Mucosa of gallbladder (tissue), 1 donor: ENCODE results near the gene PTPRS. TPM values are rescaled to one million over a fixed set of nuclear protein-coding genes. Genes with fewer than 3 reads are reported as not detected.
"Not testable (repeated sequence)": the region's sequence is repeated elsewhere in the genome, so short reads cannot be mapped to it uniquely, and the experiment has no call there.

Experiments used
- DNase-seq: peaks from one replicate; pipeline ENCODE4 v3.0.0-alpha.2; 2020; ENCODE audit warnings: low spot score
- total RNA-seq: library from RNA; stranded (reverse); gene quantifications from one replicate; pipeline ENCODE4 v1.2.1, GENCODE V29; 2021
- donor health status: DM: no; HTN: no; CAD: no.

PTPRS gene
- total RNA-seq, 1 donor from 2014 or later = 184 TPM

DNA sequence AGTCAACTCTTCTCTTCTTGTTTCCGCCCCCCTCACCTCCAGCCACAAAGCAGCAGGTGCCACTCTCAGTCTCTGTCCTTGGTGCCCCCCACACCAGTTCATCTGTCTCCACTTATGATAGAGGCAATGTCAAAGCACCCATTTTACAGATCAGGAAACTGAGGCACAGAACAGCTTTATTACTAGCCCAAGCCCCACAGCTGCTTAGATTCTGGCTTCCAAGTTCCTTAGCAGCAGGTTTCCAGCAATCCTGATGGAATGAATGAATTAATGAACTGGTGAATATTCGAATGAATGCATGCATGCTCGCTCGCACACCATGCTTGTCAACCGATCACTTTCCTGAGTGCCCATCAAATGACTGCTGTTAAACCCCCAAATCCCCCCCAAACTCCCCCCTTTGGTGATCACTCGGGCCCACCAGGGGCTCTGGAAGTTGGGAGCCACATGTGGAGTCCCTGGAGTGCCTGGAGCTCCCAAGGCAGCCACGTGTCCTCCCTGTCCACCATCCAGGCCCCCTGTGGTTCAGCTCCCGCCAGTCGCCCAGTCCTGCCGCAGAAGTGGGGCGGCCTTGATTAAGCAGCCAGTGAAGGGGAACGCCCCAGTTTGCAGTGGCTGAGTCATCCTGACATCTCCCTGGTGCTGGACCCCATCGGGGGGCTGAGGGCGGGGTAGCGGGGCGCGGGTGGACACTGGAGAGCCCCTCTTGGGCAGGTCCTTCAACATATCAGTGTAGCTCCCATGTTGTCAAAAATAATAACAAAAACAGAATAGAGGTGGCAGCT lies 6.8 kb downstream of the PTPRS start:
- DNase-seq = no peak

DNA sequence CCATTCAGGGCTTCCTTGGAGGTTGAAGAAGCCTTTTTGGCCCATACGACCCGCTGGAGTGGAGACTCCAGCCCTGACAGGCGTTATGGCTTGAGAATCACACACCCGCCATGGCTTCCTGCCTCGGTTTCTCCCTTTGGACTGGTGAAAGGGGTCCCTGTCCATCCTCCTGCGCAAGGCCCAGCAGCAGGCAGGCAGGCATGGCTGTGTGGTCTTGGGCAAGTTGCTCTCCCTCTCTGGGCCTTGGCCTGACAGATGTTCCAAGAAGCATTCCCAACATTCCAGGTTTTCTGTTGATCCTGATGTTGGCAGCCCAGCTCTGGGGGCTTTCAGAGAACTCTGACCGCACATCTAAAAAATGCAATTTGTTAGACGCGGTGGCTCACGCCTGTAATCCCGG lies 8.1 kb downstream of the PTPRS start:
- no peak for DNase-seq

DNA sequence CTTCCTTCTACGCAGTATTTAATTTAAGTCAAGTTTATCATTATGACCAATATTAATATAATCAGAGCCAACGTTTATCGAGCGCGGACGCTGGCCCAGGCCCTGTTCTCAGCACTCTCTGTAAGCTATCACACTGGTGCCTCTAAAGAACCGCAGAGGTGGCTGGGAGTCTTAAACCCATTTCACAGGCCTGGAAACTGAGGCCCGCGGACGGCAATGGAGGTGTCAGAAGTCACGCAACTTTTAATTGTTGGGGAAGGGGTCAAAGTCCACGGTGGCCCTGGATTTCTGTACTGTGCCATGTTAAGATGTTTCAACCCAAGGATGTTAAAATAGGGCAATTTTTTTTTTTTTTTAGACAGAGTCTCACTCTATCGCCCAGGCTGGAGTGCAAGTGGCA lies 8.8 kb downstream of the PTPRS start:
- no peak for DNase-seq

DNA sequence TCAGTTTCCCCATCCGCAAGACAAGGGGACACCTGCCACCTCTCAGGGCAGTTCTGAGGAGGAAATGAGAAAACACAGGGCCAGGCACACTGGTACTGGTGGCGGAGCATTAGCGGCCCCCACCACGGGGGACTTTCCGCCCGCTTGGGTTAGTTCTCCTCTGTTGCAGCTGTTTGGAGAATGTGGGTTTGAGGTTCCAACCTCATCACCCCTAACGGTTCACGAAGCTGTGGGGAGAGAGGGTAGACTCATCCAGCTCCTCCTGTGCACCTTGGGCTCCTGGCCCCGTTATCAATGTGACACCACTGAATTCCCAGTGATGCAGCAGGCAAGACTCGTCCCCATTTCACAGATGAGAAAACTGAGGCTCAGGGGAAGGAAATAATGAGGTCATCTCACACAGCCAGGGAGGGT lies 10.3 kb downstream of the PTPRS start:
- DNase-seq = no peak

DNA sequence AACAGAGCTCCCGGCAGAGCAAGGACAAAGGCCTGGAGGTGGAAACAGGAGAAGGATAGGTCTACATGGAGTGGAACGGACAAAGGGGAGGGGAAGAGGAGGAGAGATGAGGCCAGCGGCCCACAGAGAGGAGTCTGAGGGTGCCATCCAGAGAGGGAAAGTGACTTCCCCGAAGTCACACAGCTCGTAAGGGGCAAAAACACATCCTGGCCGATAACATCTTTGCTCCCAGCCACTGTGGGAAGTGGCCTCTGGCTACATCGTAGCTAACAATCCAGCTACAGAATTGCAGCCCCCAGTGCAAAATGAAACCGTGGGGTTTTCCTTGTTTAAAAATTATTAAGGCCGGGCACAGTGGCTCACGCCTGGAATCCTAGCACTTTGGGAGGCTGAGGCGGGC lies 11.5 kb downstream of the PTPRS start:
- no peak for DNase-seq

DNA sequence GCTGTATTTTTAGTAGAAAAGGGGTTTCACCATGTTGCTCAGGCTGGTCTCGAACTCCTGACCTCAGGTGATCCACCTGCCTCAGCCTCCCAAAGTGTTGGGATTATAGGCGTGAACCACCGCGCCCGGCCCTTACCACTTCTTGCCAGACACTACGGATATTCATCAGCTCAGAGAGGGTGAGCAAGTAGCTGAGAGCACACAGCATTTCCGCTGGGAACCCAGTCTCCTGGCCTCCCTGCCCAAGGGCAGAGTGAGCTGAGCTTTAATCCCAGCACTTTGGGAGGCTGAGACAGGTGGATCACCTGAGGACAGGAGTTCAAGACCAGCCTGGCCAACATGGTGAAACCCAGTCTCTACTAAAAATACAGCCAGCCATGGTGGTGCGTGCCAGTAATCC lies 12.2 kb downstream of the PTPRS start:
- DNase-seq = not testable (repeated sequence)

DNA sequence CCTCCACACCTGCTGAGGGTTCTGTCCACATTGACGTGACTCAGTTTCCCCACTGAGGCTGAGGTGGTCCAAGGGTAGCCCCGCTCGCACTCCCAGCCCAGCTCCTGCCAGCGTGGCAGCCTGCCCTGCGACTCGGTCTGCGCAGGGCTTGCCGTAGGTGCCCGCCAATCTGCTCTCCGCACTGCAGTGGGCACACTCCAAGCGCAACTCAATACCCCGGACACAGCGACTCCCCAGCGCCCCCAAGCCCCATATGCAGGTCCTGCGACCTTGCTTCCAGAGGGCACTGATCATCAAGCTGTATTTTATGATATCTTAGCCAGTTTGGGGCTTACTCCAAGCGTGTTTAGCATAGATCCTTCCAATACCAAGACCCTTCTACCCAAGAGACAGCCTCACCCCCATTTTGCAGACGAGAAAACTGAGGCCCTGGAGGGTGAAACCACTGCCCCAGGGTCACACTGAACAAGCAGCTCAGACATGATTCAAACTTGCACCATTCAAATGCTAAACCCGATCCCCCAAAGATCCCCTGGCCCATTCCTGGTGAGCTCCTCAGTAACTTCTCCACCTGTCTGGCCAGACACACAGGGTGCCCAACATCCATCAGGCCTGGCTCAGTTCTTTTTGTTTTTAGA lies 13.5 kb downstream of the PTPRS start:
- DNase-seq = no peak

DNA sequence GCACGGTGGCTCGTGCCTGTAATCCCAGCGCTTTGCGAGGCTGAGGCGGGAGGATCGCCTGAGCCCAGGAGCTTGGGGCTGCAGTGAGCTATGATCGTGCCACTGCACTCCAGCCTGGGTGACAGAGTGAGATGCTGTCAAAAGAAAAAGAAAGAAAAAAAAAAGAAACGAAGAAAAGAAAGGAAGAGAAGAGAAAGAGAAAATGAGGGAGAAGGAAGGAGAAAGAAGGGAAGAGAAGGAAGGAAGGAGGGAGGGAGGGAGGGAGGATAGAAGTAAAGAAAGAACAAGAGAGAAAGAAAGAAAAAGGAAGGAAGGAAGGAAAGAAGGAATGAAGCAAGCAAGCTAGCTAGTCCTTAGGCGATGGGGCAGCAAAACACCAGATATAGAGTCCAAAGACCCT lies 14.1 kb downstream of the PTPRS start:
- DNase-seq = no peak

DNA sequence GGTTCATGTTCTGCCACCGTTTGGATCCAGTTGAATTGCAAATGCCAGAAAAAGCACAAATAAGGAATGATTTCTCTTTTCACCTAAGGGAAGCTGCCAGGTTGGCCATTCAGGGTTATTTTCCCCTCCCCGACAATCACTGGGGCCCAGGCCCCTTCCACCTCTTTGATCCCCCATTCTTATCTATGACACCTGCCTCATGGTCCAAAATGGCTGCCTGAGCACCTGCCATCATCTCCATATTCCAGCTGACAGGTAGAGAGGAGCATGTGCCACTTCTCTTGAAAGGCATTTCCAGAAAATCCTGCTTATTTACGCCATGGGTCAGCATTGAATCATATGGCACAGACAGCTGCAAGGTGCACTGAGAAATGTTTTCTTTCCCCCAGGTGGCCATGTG lies 15.7 kb downstream of the PTPRS start:
- DNase-seq = no peak

DNA sequence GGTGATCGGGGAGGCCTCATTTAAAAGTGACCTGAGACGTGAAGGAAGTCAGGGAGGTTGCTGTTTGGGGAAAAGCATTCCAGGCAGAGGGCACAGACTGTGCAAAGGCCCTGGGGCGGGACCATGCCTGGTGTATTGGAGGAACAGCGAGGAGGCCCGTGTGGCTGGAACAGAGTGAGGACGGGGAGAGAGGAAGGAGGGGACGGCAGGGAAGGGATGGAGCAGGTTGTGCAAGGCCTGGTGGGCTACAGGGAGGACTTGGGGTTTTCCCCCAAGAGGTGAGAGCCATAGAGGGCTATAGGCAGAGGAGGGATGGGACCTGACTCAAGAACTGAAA lies 17.2 kb downstream of the PTPRS start:
- DNase-seq = no peak

DNA sequence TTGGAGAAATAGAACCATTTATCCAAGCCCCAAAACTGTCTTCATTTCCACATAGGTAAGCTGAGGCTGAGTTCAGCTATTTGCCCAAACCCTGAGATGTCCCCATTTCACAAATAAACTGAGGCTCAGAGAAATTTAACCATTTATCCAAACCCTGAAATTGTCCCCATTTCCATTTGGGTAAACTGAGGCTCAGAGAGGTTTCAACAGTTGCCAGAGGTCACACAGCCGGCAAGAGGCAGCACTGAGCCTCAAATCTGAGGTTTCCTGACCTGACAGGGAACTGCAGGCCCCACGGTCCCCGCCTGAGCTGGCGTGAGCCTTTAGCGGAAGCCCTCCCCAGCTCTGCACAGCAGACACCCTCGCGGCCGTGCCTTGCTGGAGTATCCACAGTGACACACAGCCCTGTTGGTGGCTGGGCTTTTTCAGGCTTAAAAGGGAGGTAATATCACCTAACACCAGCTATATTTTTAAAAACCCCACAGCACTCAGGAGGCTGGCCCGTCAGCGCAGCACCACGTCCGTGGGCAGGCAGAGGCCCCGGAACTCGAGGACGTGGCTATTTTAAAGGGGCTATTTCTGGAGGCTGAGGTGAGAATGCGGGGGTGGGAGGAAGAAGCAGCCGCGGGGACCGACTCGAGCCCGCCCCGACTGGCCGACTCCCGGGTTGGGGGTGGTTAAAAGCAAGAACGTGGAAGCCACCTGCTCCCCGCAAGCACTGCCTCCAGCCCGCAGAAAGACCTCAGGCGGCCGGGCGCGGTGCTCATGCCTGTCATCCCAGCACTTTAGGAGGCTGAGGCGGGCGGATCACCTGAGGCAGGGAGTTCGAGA lies 18.5 kb downstream of the PTPRS start:
- no peak for DNase-seq

DNA sequence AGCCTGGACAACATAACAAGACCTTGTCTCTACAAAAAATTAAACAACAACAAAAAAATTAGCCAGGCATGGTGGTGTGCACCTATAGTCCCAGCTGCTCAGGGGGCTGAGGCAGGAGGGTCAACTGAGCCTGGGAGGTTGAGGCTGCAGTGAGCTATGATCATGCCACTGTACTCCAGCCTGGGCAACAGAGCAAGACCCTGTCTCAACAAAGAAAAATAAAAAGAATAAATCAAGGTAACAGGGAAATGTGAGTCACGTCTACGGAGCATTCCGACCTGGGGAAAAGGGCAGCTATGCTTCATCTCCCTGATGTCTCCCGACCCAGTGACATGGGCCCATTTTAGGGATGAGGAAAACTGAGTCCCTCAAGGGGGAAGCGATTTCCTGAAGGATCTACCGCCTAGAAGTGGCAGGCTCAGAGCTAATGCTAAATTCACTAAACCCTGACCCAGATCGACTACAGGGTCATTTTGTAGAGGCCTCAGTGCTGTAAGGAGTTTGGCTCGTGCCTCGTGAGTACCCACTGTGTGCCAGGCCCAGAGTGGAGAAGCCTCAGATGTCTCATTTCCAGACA lies 19.5 kb downstream of the PTPRS start:
- DNase-seq = no peak

DNA sequence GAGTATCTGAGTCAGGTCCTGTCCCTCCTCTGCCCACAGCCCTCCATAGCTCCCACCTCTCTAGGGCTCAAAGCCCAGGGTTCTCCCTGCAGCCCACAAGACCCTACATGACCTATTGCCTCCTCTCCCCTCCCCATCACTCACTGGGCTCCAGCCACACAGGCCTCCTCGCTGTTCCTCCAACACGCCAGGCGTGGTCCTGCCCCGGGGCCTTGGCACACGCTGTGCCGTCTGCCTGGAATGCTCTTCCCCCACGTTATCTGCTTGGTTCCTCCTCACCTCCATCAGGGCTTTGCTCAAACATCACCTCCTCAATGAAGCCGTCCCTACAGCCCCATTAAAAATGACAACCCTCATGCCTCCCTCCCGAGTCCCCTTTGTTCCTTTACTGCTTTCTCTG lies 21.1 kb downstream of the PTPRS start:
- DNase-seq = no peak

DNA sequence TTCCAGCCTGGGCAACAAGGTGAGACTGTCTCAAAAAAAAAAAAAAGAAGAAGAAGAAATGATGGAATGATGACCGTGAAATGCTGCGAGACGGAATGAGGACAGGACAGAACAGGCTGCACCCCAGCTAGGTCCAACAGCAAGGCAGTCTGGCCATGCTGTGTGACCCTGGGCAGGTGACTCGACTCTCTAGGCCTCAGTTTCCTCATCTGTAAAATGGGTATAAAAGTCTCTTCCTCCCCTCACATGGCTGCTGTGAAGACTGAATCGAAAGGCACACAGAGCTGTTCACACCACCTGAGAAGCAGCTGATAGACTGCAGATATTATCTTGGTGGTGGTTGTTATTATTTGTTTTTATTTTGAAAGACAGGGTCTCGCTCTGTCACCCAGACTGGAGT lies 22.3 kb downstream of the PTPRS start:
- no peak for DNase-seq

DNA sequence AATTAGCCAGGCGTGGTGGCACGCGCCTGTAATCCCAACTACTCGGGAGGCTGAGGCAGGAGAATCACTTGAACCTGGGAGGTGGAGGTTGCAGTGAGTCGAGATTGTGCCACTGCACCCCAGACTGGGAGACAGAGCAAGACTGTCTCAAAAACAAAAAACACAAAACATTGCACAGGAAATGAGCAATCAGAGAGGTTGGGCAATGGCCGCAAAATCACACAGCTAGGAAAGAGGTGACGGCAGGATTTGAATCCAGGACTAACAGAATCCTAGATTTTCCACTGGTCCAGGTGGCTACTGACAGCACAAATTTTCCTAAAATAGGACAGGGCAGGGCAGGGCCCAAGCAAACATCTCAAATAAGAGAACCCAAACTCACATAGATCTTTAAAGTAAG lies 23.3 kb downstream of the PTPRS start:
- no peak for DNase-seq

DNA sequence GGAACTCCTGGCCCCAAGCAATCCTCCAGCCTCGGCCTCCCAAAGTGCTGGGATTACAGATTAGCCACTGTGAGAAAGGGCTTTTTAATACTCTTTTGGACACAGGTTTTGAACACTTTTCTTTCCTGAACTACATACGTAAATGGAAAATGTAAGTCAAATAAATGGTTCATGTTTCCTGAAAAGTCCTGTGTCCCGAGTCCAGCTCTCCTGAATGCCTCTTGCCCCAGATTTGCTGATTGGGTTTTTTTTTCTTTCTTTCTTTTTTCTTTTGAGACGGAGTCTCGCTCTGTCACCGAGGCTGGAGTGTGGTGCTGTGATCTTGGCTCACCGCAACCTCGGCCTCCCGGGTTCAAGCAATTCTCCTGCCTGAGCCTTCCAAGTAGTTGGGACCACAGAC lies 24.5 kb downstream of the PTPRS start:
- no peak for DNase-seq

DNA sequence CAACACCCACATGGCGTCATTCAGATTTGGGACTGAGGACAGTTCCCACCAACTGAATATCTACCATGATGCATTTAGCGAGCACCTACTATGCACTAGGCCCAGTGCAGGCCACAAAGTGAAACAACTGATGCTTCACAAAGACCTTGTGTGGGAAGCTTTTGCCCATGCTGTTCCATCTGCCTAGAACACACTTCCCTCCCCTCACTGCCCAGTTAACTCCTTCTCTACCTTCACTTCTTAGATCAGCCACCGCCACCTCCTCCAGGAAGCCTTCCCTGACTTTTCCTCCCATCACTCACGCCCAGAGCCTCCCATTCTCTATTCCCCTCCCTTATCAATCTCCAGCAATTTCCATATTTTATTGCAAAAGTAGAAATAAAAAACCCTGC lies 25.7 kb downstream of the PTPRS start:
- DNase-seq = no peak

DNA sequence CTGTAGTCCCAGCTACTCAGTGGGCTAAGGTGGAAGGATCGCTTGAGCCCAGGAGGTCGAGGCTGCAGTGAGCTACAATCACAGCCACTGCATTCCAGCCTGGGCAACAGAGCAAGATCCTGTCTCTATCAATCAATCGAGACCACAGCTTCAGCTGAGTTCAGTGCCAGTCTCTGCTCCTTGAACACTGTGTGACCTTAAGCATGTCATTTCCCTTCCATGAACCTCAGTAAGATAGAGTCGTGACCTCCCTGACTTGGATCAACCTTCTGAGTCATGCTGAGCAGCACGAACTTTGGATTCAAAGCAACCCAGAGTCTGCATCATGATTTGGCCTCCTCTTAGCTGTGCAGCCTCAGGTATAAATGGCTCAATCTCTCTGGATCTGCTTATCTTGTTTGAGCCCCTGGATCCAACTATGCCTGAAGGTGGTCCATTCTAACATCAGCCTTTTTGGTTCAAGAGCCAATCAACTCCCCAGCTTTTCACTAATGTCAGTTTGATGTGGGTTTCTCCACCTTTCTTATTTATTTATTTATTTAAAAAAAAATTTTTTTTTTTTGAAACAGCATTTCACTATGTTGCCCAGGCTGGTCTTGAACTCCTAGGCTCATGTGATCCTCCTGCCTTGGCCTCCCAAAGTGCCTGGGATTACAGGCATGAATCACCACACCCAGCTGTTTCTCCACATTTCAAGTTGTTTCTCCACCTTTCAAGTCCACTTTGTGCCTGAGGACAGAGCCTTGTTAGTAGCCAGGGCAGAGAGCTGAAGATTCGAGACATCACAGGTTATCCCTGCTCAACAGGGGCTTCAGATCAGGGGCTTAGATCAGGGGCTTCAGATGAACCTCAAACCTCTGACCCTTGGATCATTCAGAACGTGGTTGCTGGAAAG lies 26.4 kb downstream of the PTPRS start:
- DNase-seq = no peak

DNA sequence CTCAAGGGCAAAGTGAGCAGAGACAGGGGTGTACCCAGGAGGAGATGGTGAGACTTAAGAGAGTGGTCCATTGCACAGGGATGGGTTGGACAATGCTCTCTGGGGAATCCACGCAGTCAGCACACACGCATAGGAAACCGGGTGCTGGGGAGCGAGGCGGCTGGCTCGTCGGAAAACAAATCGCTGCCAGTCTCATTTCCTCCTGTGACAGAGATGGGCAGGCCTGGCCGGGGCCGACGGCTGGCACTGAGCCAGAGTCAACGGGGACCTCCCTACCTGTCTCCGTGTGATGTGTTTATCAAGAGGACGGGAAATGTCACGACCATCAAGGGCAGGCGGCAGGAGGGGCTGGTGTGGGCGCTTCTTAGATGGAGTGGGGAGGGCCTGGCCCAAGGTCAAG lies 27.3 kb downstream of the PTPRS start:
- peak; percentile 26 for DNase-seq

DNA sequence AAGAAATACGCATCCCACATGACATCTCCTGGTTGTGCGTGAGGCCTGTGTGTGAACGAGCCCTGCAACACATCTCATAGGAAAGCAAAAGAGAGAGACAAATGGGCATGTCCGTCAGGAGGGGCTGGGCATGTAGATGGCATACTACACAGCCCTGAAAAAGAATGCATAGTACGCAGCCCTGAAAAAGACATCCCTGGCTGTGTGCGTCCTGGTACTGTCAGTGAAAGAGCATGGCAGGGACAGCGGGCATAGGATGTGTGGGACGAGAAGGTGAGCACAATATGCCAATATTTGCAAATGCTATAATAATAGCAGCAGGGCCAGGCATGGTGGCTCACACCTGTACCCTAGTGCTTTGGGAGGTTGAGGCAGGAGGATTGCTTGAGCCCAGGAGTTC lies 28.6 kb downstream of the PTPRS start:
- DNase-seq = no peak

DNA sequence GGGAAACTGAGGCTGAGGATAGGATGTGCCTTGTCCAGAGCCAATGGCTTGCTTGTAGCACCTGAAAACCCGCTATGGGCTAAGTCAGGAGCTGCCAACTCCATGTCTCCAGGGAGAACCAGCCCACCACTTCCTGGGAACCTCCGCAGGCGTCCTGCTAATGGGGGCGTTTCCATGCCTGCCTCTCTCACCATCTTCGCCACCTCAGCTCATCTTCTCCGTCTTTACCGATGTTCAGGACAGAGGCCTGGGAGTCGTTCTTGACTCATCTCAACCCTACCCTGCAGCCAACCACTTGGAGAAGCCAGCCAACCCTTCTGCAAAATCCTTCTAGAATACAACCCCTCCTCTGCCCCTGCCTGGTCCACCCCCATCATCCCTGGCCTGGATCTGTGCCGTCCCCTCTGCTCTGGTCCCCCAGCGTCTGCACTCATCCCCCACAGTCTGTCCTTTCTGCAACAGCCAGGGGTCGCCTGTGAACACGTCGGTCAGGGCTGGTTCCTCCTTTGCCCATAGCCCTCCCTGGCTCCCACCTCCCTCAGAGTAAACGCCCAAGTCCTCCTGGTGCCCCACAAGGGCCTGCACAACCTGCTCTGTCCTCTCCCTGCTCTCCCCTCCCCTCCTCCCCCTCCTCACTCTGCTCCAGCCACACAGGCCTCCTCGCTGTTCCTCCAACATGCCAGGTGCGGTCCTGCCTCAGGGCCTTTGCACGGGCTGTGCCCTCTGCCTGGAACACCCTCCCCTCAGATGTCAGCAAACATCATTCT lies 31.0 kb downstream of the PTPRS start:
- no peak for DNase-seq
